Glomerular visceral epithelial cell (primary cell): ENCODE data around the gene SHROOM1.
A peak's percentile ranks its signal among the peaks of the same experiment; 100 is the strongest.
"Not testable (repeated sequence)": the region's sequence is repeated elsewhere in the genome, so short reads cannot be mapped to it uniquely, and the experiment has no call there.

Experiments used
- DNase-seq: peaks from one replicate; pipeline ENCODE4 v3.0.0-alpha.2; 2016; ENCODE audit errors: extremely low spot score

The SHROOM1 gene

GRCh38 chr5:132806804-132807162 is 23.7 kb downstream of the SHROOM1 start:
- not testable (repeated sequence) for DNase-seq

GRCh38 chr5:132805872-132806271 is 24.6 kb downstream of the SHROOM1 start:
- not testable (repeated sequence) for DNase-seq

GRCh38 chr5:132804219-132804618 is 26.2 kb downstream of the SHROOM1 start:
- DNase-seq = not testable (repeated sequence)

- not testable (repeated sequence) for DNase-seq
Measured at GRCh38 chr5:132802685-132803066, 27.8 kb downstream of the SHROOM1 start.

GRCh38 chr5:132802044-132802684 is 28.3 kb downstream of the SHROOM1 start:
- DNase-seq = no peak

GRCh38 chr5:132800545-132800944 is 29.9 kb downstream of the SHROOM1 start:
- DNase-seq = no peak

GRCh38 chr5:132799392-132799791 is 31.1 kb downstream of the SHROOM1 start:
- no peak for DNase-seq

- DNase-seq = no peak
Measured at GRCh38 chr5:132797651-132798050, 32.8 kb downstream of the SHROOM1 start.

GRCh38 chr5:132791026-132791425 is 39.4 kb downstream of the SHROOM1 start:
- no peak for DNase-seq

GRCh38 chr5:132790201-132790865 is 40.1 kb downstream of the SHROOM1 start:
- no peak for DNase-seq

- no peak for DNase-seq
Measured at GRCh38 chr5:132788990-132789886, 41.2 kb downstream of the SHROOM1 start.

GRCh38 chr5:132788508-132788907 is 41.9 kb downstream of the SHROOM1 start:
- DNase-seq = no peak

GRCh38 chr5:132787076-132787475 is 43.4 kb downstream of the SHROOM1 start:
- peak; percentile 26 for DNase-seq

GRCh38 chr5:132785864-132786263 is 44.6 kb downstream of the SHROOM1 start:
- no peak for DNase-seq

GRCh38 chr5:132785365-132785764 is 45.1 kb downstream of the SHROOM1 start:
- DNase-seq = no peak

- peak; percentile 37 for DNase-seq
Measured at GRCh38 chr5:132782101-132782500, 48.3 kb downstream of the SHROOM1 start.

GRCh38 chr5:132781029-132781428 is 49.4 kb downstream of the SHROOM1 start:
- no peak for DNase-seq

- no peak for DNase-seq
Measured at GRCh38 chr5:132780577-132780976, 49.9 kb downstream of the SHROOM1 start.

- DNase-seq = no peak
Measured at GRCh38 chr5:132779961-132780360, 50.5 kb downstream of the SHROOM1 start.

- no peak for DNase-seq
Measured at GRCh38 chr5:132778856-132779255, 51.6 kb downstream of the SHROOM1 start.

GRCh38 chr5:132778129-132778528 is 52.3 kb downstream of the SHROOM1 start:
- DNase-seq = no peak

- peak; percentile 56 for DNase-seq
Measured at GRCh38 chr5:132777209-132778069, 53.0 kb downstream of the SHROOM1 start, which contains the start of gene SEPTIN8. Gene SEPTIN8 (minus strand): TSS chr5:132777239. CDS start chr5:132777137, 102 bp downstream.
